Uterus (tissue), 2 donors: ENCODE results near the gene NES.

Source experiments
- POLR2A ChIP-seq, 2 donors: fragments of 450-650 bp; IDR thresholded peaks; one replicate each; pipeline ENCODE4 v1.6.1; 2016; ENCODE audit warnings: antibody characterized with exemption in 2 of 2, mild to moderate bottlenecking in 1 of 2, moderate library complexity in 1 of 2
- TF ChIP-seq, protein P1 (sequence below), 4 experiments: fragments of 200-600 bp in 2 of 4; fragments of 450-650 bp in 2 of 4; sonication (generic) in 2 of 4; IDR thresholded peaks; one replicate each; pipeline ENCODE4 v1.5.1; 2016 to 2019; ENCODE audit warnings: antibody characterized with exemption in 4 of 4, mild to moderate bottlenecking in 2 of 4, moderate library complexity in 1 of 4

DNA sequence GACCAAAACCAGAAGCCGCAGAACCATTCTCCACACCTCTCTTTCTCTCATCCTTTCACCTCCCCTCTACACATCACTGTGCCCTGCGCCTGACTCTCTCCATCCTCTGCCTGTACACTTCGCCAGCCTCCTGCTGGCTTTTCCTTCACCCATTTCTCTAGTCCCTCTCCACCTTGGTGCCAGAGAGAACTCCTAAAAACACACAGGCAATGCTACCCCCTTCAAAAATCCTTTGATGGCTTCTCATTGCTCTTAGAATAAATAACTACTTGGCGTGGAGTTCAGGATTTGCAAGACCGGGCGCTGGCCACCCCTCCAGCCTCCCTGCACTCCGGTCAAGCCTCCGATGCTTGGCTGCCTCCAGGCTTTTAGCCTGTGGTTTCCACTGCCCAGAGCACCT lies 19.5 kb upstream of the NES start:
- TF ChIP-seq, protein P1, sequence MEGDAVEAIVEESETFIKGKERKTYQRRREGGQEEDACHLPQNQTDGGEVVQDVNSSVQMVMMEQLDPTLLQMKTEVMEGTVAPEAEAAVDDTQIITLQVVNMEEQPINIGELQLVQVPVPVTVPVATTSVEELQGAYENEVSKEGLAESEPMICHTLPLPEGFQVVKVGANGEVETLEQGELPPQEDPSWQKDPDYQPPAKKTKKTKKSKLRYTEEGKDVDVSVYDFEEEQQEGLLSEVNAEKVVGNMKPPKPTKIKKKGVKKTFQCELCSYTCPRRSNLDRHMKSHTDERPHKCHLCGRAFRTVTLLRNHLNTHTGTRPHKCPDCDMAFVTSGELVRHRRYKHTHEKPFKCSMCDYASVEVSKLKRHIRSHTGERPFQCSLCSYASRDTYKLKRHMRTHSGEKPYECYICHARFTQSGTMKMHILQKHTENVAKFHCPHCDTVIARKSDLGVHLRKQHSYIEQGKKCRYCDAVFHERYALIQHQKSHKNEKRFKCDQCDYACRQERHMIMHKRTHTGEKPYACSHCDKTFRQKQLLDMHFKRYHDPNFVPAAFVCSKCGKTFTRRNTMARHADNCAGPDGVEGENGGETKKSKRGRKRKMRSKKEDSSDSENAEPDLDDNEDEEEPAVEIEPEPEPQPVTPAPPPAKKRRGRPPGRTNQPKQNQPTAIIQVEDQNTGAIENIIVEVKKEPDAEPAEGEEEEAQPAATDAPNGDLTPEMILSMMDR (IDR thresholded peaks at IDR 0.05), result no peak
- TF ChIP-seq POLR2A (IDR thresholded peaks at IDR 0.05), result no peak
